Spleen (tissue), 11 donors: ENCODE results near the gene MYH7B. TPM values are rescaled to one million over a fixed set of nuclear protein-coding genes. Genes with fewer than 3 reads are reported as not detected.

Source experiments
- DNase-seq: peaks from one replicate; pipeline ENCODE4 v3.0.0-alpha.2; 2020
- H3K27ac ChIP-seq, 8 donors: fragments of 200-600 bp; sonication (generic) in 7 of 8; 1 replicate in 4 of 8; 2 replicates in 4 of 8; pipeline versions ENCODE4 v1.5.0 to v1.8.0; 2016 to 2021; ENCODE audit warnings: inconsistent platforms in 4 of 8, mild to moderate bottlenecking in 4 of 8, moderate library complexity in 1 of 8
- H3K27me3 ChIP-seq, 7 donors: fragments of 200-600 bp; sonication (generic) in 6 of 7; replicated peaks in 1 of 7; 1 replicate in 4 of 7; 2 replicates in 3 of 7; pipeline versions ENCODE4 v1.5.0 to v1.8.0; 2016 to 2021; ENCODE audit warnings: inconsistent platforms in 3 of 7, mild to moderate bottlenecking in 1 of 7
- H3K36me3 ChIP-seq, 6 donors: fragments of 200-600 bp; sonication (generic) in 5 of 6; 1 replicate in 4 of 6; 2 replicates in 2 of 6; pipeline versions ENCODE4 v1.5.0 to v1.8.0; 2016 to 2021; ENCODE audit warnings: inconsistent platforms in 2 of 6
- H3K4me1 ChIP-seq, 6 donors: fragments of 200-600 bp; sonication (generic) in 5 of 6; 1 replicate in 3 of 6; 2 replicates in 3 of 6; pipeline versions ENCODE4 v1.5.0 to v1.8.0; 2016 to 2021; ENCODE audit warnings: inconsistent platforms in 3 of 6
- H3K4me3 ChIP-seq, 8 donors: fragments of 200-600 bp; sonication (generic) in 7 of 8; 1 replicate in 4 of 8; 2 replicates in 4 of 8; pipeline versions ENCODE4 v1.5.0 to v1.8.0; 2016 to 2021; ENCODE audit warnings: inconsistent platforms in 4 of 8, mild to moderate bottlenecking in 4 of 8, moderate library complexity in 2 of 8
- H3K9me3 ChIP-seq, 8 donors: fragments of 200-600 bp; sonication (generic) in 7 of 8; 1 replicate in 4 of 8; 2 replicates in 4 of 8; pipeline versions ENCODE4 v1.5.0 to v1.8.0; 2016 to 2021; ENCODE audit warnings: inconsistent platforms in 4 of 8
- CTCF ChIP-seq, 11 experiments: fragments of 200-600 bp in 7 of 11; fragments of 450-650 bp in 4 of 11; sonication (generic) in 4 of 11; IDR thresholded peaks in 8 of 11; conservative IDR thresholded peaks in 3 of 11; 1 replicate in 7 of 11; 2 replicates in 4 of 11; pipeline versions ENCODE4 v1.4.0 to v1.8.0; 2016 to 2021; ENCODE audit warnings: antibody characterized with exemption in 11 of 11, inconsistent platforms in 4 of 11, mild to moderate bottlenecking in 1 of 11
- POLR2A ChIP-seq, 3 donors: fragments of 450-650 bp; IDR thresholded peaks; one replicate each; pipeline ENCODE4 v1.5.1; 2017; ENCODE audit warnings: antibody characterized with exemption in 3 of 3, mild to moderate bottlenecking in 1 of 3
- POLR2AphosphoS5 ChIP-seq, 3 donors: sonication (generic); formaldehyde crosslinking; IDR thresholded peaks; one replicate each; pipeline ENCODE4 v1.5.1; 2017; ENCODE audit warnings: antibody characterized with exemption in 3 of 3
- WGBS, 5 donors: extraction: QIAGEN DNeasy Blood & Tissue Kit in 3 of 5; methylation state at CpG; one replicate each; pipeline versions ENCODE4 v1.1.5 to v1.1.7; 2013 to 2018; 5-methylcytosine and 5-hydroxymethylcytosine counted together
- intact Hi-C: fragments of 100-400 bp; cut with DNase I; formaldehyde crosslinking; loops from one replicate; pipeline ENCODE4 v1.15.0; 2023; ENCODE audit warnings: low total_unique reads
- polyA plus RNA-seq, 3 donors: library from polyadenylated mRNA; stranded (reverse); fragments of 200-250 nt; gene quantifications; one replicate each; pipeline ENCODE4 v1.2.1, GENCODE V29; 2013
- total RNA-seq, 7 donors: library from RNA; depleted of rRNA in 3 of 7; stranded (reverse); fragments of >200 nt in 3 of 7; fragmentation: NEBNext Ultra II Directional in 4 of 7; extraction: Animal tissue kit (Norgen Biotek cat#: 25700) in 4 of 7; gene quantifications; one replicate each; pipeline versions ENCODE4 v1.1.0 to v1.2.1, GENCODE V29; 2016 to 2021
- donor health status: healthy with polysubstance abuse.
- donor health status: DM: no; HTN: no; CAD: no; lungs with moderate emphysema.
- donor health status: DM: no; HTN: no; CAD: no.
- donor health status: Bipolar disorder and iron deficiency.
- donor health status: healthy.
- donor health status: DM: no; HTN: no; CAD: no.
- donor health status: DM: yes; HTN: yes; CAD: no.

The MYH7B gene
- total and polyA plus RNA-seq, 10 donors = 0.09 to 1.7 (median 0.75) TPM

GRCh38 chr20:34915749-34916455 lies 39.8 kb upstream of the MYH7B start:
- Histone ChIP-seq H3K27me3 (no peaks in the 10 kb centered on the region), H3K4me1 (peaks cover 0 to 22% (median 2%) of the 10 kb centered on the region in 6 donors), H3K9me3 (no peaks in the 10 kb centered on the region), H3K27ac (no peak overlapping the region), H3K4me3 (no peak overlapping the region), H3K36me3 (peaks cover 0 to 32% (median 2%) of the 10 kb centered on the region in 6 donors)
- intact Hi-C loops = no loop called here
- 86 to 93% (median 89%) methylated on average over 4 of the region's 4 CpGs for WGBS, 5 donors
- TF ChIP-seq CTCF (IDR thresholded peaks at IDR 0.05 in 8 of 11, conservative IDR thresholded peaks at IDR 0.05 in 3 of 11) (no peak), POLR2AphosphoS5 (IDR thresholded peaks at IDR 0.05) (no peak), POLR2A (IDR thresholded peaks at IDR 0.05) (no peak)
- no peak for DNase-seq

- intact Hi-C loops = no loop called here
- no peak overlapping the region for H3K27ac ChIP-seq
- no peak overlapping the region for H3K4me3 ChIP-seq
- 56 to 82% (median 73%) methylated on average over 2 of the region's 2 CpGs for WGBS, 5 donors
- no peaks in the 10 kb centered on the region for H3K27me3 ChIP-seq
- H3K4me1 ChIP-seq = peaks cover 0 to 22% (median 2%) of the 10 kb centered on the region in 6 donors
- no peaks in the 10 kb centered on the region for H3K9me3 ChIP-seq
- DNase-seq = no peak
- TF ChIP-seq CTCF (IDR thresholded peaks at IDR 0.05 in 8 of 11, conservative IDR thresholded peaks at IDR 0.05 in 3 of 11) = no peak
- TF ChIP-seq POLR2A (IDR thresholded peaks at IDR 0.05) = no peak
- TF ChIP-seq POLR2AphosphoS5 (IDR thresholded peaks at IDR 0.05) = no peak
- H3K36me3 ChIP-seq = peaks cover 0 to 42% (median 7%) of the 10 kb centered on the region in 6 donors
These were observed 38.8 kb upstream of the MYH7B start for GRCh38 chr20:34916774-34917354.

GRCh38 chr20:34920055-34920454 lies 35.6 kb upstream of the MYH7B start:
- Histone ChIP-seq H3K4me1 (peaks cover 0 to 22% (median 2%) of the 10 kb centered on the region in 6 donors), H3K9me3 (no peaks in the 10 kb centered on the region), H3K27ac (no peak overlapping the region), H3K36me3 (peaks cover 0 to 60% (median 12%) of the 10 kb centered on the region in 6 donors), H3K27me3 (no peaks in the 10 kb centered on the region), H3K4me3 (no peak overlapping the region)
- no peak for DNase-seq
- intact Hi-C loops = no loop called here
- TF ChIP-seq CTCF (IDR thresholded peaks at IDR 0.05 in 8 of 11, conservative IDR thresholded peaks at IDR 0.05 in 3 of 11) (no peak), POLR2A (IDR thresholded peaks at IDR 0.05) (no peak), POLR2AphosphoS5 (IDR thresholded peaks at IDR 0.05) (no peak)

- intact Hi-C loops = no loop called here
- Histone ChIP-seq H3K27ac (no peak overlapping the region), H3K4me3 (no peak overlapping the region)
These were observed 34.2 kb upstream of the MYH7B start for GRCh38 chr20:34921436-34921835.

More at GRCh38 chr20:34921436-34921835, 34.2 kb upstream of the MYH7B start:
- DNase-seq = no peak
- TF ChIP-seq POLR2AphosphoS5 (IDR thresholded peaks at IDR 0.05) (no peak), CTCF (IDR thresholded peaks at IDR 0.05 in 8 of 11, conservative IDR thresholded peaks at IDR 0.05 in 3 of 11) (no peak), POLR2A (IDR thresholded peaks at IDR 0.05) (no peak)
- H3K9me3 ChIP-seq = no peaks in the 10 kb centered on the region
- H3K4me1 ChIP-seq = peaks cover 0 to 15% (median 0%) of the 10 kb centered on the region in 6 donors
- WGBS, 5 donors = 55 to 90% (median 78%) methylated on average over 3 of the region's 3 CpGs
- H3K36me3 ChIP-seq = peaks cover 0 to 74% (median 23%) of the 10 kb centered on the region in 6 donors
- H3K27me3 ChIP-seq = no peaks in the 10 kb centered on the region
